K562 (cell line): Measurements from ENCODE around the gene ARMH4. TPM values are rescaled to one million over a fixed set of nuclear protein-coding genes. Genes with fewer than 3 reads are reported as not detected.

Source experiments
- CBX5 ChIP-seq: IDR thresholded peaks from 2 replicates; pipeline ENCODE4 v1.6.1; 2014; ENCODE audit warnings: low read depth, borderline replicate concordance
- CCNT2 ChIP-seq: IDR thresholded peaks from 2 replicates; pipeline ENCODE4 v1.6.1; 2011; ENCODE audit warnings: borderline replicate concordance, low read depth, mild to moderate bottlenecking, moderate library complexity, mixed read lengths, low read length; ENCODE audit not compliant: insufficient read length; ENCODE audit errors: extremely low read depth
- DMBX1 ChIP-seq: fragments of 250-450 bp; sonication (Bioruptor Pico); IDR thresholded peaks from 2 replicates; pipeline ENCODE4 v1.8.0; 2022; ENCODE audit warnings: inconsistent platforms, mild to moderate bottlenecking, moderate library complexity, borderline replicate concordance
- EWSR1 ChIP-seq: fragments of 450-650 bp; IDR thresholded peaks from 2 replicates; pipeline ENCODE4 v1.6.1; 2018; ENCODE audit warnings: borderline replicate concordance, mild to moderate bottlenecking, low read depth, moderate library complexity; ENCODE audit not compliant: partially characterized antibody
- FOXM1 ChIP-seq, 2 experiments: fragments of 450-650 bp in 1 of 2; sonication (generic) in 1 of 2; formaldehyde crosslinking in 1 of 2; IDR thresholded peaks; 2 replicates each; pipeline versions ENCODE4 v1.6.1 to v1.9.0; 2017 to 2022; ENCODE audit warnings: low read depth in 2 of 2, mild to moderate bottlenecking in 2 of 2, missing genetic modification reagents in 1 of 2, moderate library complexity in 1 of 2
- HBP1 ChIP-seq: fragments of 450-650 bp; formaldehyde crosslinking; IDR thresholded peaks from 2 replicates; pipeline ENCODE4 v1.4.0; 2022; ENCODE audit warnings: missing genetic modification characterization
- KAT7 ChIP-seq: sonication (generic); formaldehyde crosslinking; IDR thresholded peaks from 2 replicates; pipeline ENCODE4 v1.8.0; 2022; ENCODE audit warnings: missing genetic modification reagents, mild to moderate bottlenecking, borderline replicate concordance
- MCM5 ChIP-seq: fragments of 450-650 bp; IDR thresholded peaks from 2 replicates; pipeline ENCODE4 v1.6.1; 2016; ENCODE audit warnings: low read depth
- SMARCC2 ChIP-seq: fragments of 450-650 bp; IDR thresholded peaks from 2 replicates; pipeline ENCODE4 v1.6.1; 2017; ENCODE audit warnings: antibody characterized with exemption, moderate library complexity, mild to moderate bottlenecking, low read depth
- TGIF2 ChIP-seq: sonication (generic); formaldehyde crosslinking; IDR thresholded peaks from 2 replicates; pipeline ENCODE4 v1.8.1; 2022; ENCODE audit warnings: mild to moderate bottlenecking, missing genetic modification reagents, moderate library complexity
- ZBTB40 ChIP-seq, 2 experiments: fragments of 450-650 bp in 1 of 2; sonication (generic) in 1 of 2; formaldehyde crosslinking in 1 of 2; IDR thresholded peaks; 2 replicates each; pipeline versions ENCODE4 v1.7.1 to v1.9.0; 2016 to 2022; ENCODE audit warnings: inconsistent platforms in 1 of 2, mild to moderate bottlenecking in 1 of 2, missing genetic modification reagents in 1 of 2
- ZNF639 ChIP-seq, 2 experiments: fragments of 200-800 bp in 1 of 2; sonication (Bioruptor generic) in 1 of 2; sonication (generic) in 1 of 2; formaldehyde crosslinking in 1 of 2; IDR thresholded peaks in 1 of 2; conservative IDR thresholded peaks in 1 of 2; 2 replicates each; pipeline versions ENCODE4 v1.5.0 to v1.6.1; 2016 to 2020; ENCODE audit warnings: missing compliant biosample characterization in 1 of 2, missing genetic modification characterization in 1 of 2, missing genetic modification reagents in 1 of 2
- polyA plus RNA-seq, 8 experiments: library from polyadenylated mRNA; depleted of rRNA in 4 of 8; stranded (reverse) in 5 of 8; unstranded in 3 of 8; fragments of >200 nt; fragmentation: Nextera tagmentation in 2 of 8; fragmentation: Illumina TruSeq in 1 of 8; extraction: Ambion mirVana in 2 of 8; extraction: Trizol in 1 of 8; gene quantifications; 2 replicates each; pipeline versions ENCODE4 v1.2.1 to v1.2.3, GENCODE V29; 2011 to 2014; ENCODE audit warnings: inconsistent platforms in 1 of 8, missing spikeins in 1 of 8
- total RNA-seq, 7 experiments: library from RNA; depleted of rRNA in 6 of 7; stranded (reverse); fragments of >200 nt in 6 of 7; fragmentation: Illumina TruSeq in 2 of 7; extraction: Trizol in 2 of 7; gene quantifications; 2 replicates each; pipeline versions ENCODE4 v1.2.1 to v1.2.3, GENCODE V29; 2011 to 2021; ENCODE audit warnings: low replicate concordance in 1 of 7

The ARMH4 gene
- total and polyA plus RNA-seq, 9 of the 15 experiments (the other 6 are each of a cell fraction or from before 2014, with no cell fraction given) = 0.06 to 0.98 (median 0.07) TPM; not detected in 2

GRCh38 chr14:58152014-58152857 is at the start of gene ARMH4 (continued):
- TF ChIP-seq ZNF639 (CRISPR knock-in tag; conservative IDR thresholded peaks at IDR 0.05 in 1 of 2, IDR thresholded peaks at IDR 0.05 in 1 of 2) (no peak), MCM5 (no peak), KAT7 (CRISPR knock-in tag) (no peak), TGIF2 (CRISPR knock-in tag) (no peak), EWSR1 (no peak), ZBTB40 (IDR thresholded peaks at IDR 0.05) (no peak), ZBTB40 (CRISPR knock-in tag; IDR thresholded peaks at IDR 0.05) (no peak), FOXM1 (IDR thresholded peaks at IDR 0.05; ENCODE audit: low read depth) (no peak), FOXM1 (CRISPR knock-in tag; IDR thresholded peaks at IDR 0.05; ENCODE audit: low read depth) (no peak), CCNT2 (peak; percentile 28), HBP1 (CRISPR knock-in tag) (no peak), SMARCC2 (no peak), DMBX1 (CRISPR knock-in tag) (no peak), CBX5 (no peak)
